ENCODE results near the gene MYO7B. TPM values are rescaled to one million over a fixed set of nuclear protein-coding genes. Genes with fewer than 3 reads are reported as not detected.

MYO7B gene
- total RNA-seq, 6 experiments from 2014 or later: 0.74 to 1.3 (median 0.98) TPM

GRCh38 chr2:127514485-127514884 lies 21.0 kb upstream of the MYO7B start:
- peaks cover 46% of the 10 kb centered on the region for H3K36me3 Mint-ChIP-seq (ENCODE audit: low read depth)
- H3K27me3 Mint-ChIP-seq (ENCODE audit: insufficient read depth): peaks cover 2% of the 10 kb centered on the region; the same call in 1 of the 2 replicates
- DNase-seq: no peak
- H3K4me1 Mint-ChIP-seq (ENCODE audit: low read depth): peaks cover 82% of the 10 kb centered on the region
- H3K4me3 Mint-ChIP-seq: no peak overlapping the region
- H3K27ac Mint-ChIP-seq: peak overlapping the region; percentile 94; the same call in 1 of the 2 replicates
- TF ChIP-seq CTCF (IDR thresholded peaks at IDR 0.05): no peak
- no peaks in the 10 kb centered on the region for H3K9me3 Mint-ChIP-seq

- TF ChIP-seq CTCF (IDR thresholded peaks at IDR 0.05): no peak
- peaks cover 72% of the 10 kb centered on the region for H3K4me1 Mint-ChIP-seq (ENCODE audit: low read depth)
- no peak for DNase-seq
- H3K27ac Mint-ChIP-seq: peak overlapping the region; percentile 94
- no peaks in the 10 kb centered on the region for H3K9me3 Mint-ChIP-seq
- peaks cover 2% of the 10 kb centered on the region; the same call in 1 of the 2 replicates for H3K27me3 Mint-ChIP-seq (ENCODE audit: insufficient read depth)
- peaks cover 46% of the 10 kb centered on the region for H3K36me3 Mint-ChIP-seq (ENCODE audit: low read depth)
- H3K4me3 Mint-ChIP-seq: peak overlapping the region; percentile 33; the same call in 1 of the 2 replicates
Observed at GRCh38 chr2:127515383-127515915, 20.0 kb upstream of the MYO7B start.

GRCh38 chr2:127516041-127516762 lies 19.3 kb upstream of the MYO7B start:
- peaks cover 42% of the 10 kb centered on the region for H3K36me3 Mint-ChIP-seq (ENCODE audit: low read depth)
- peak; percentile 12 for DNase-seq
- no peaks in the 10 kb centered on the region for H3K9me3 Mint-ChIP-seq
- peak overlapping the region; percentile 33; the same call in 1 of the 2 replicates for H3K4me3 Mint-ChIP-seq
- peak overlapping the region; percentile 94 for H3K27ac Mint-ChIP-seq
- no peak for TF ChIP-seq CTCF (IDR thresholded peaks at IDR 0.05)
- H3K4me1 Mint-ChIP-seq (ENCODE audit: low read depth): peaks cover 64% of the 10 kb centered on the region
- H3K27me3 Mint-ChIP-seq (ENCODE audit: insufficient read depth): peaks cover 2% of the 10 kb centered on the region; the same call in 1 of the 2 replicates

- no peak overlapping the region for H3K4me3 Mint-ChIP-seq
- no peaks in the 10 kb centered on the region for H3K9me3 Mint-ChIP-seq
- H3K36me3 Mint-ChIP-seq (ENCODE audit: low read depth): peaks cover 42% of the 10 kb centered on the region
- H3K4me1 Mint-ChIP-seq (ENCODE audit: low read depth): peaks cover 60% of the 10 kb centered on the region
- DNase-seq: no peak
- TF ChIP-seq CTCF (IDR thresholded peaks at IDR 0.05): no peak
- peaks cover 2% of the 10 kb centered on the region; the same call in 1 of the 2 replicates for H3K27me3 Mint-ChIP-seq (ENCODE audit: insufficient read depth)
- H3K27ac Mint-ChIP-seq: no peak overlapping the region; the same call in 1 of the 2 replicates
Observed at GRCh38 chr2:127517465-127517864, 18.0 kb upstream of the MYO7B start.

DNA sequence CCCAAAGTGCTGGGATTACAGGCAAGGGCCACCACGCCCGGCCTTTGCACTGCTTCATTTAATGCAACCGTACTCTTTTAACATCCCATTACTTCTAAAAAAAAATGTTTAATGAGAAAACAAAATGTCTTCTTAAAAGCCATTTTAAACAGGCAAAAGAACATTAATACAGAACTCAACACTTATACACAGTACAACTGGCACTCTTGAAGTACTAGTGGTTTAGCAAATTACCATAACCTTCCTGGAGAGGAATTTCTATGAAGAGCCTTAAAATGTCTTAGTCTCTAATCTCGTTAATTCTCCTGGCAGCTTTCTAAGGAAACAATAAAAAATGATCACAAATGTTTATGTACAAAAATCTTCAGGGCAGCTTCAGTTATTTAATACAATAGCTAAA lies 15.1 kb upstream of the MYO7B start:
- no peak for DNase-seq
- no peak overlapping the region for H3K4me3 Mint-ChIP-seq
- TF ChIP-seq CTCF (IDR thresholded peaks at IDR 0.05): no peak
- no peaks in the 10 kb centered on the region; the same call in 1 of the 2 replicates for H3K27me3 Mint-ChIP-seq (ENCODE audit: insufficient read depth)
- peaks cover 40% of the 10 kb centered on the region for H3K4me1 Mint-ChIP-seq (ENCODE audit: low read depth)
- peak overlapping the region; percentile 8; the same call in 1 of the 2 replicates for H3K27ac Mint-ChIP-seq
- H3K36me3 Mint-ChIP-seq (ENCODE audit: low read depth): peaks cover 41% of the 10 kb centered on the region
- H3K9me3 Mint-ChIP-seq: no peaks in the 10 kb centered on the region

Data from HFFc6 (cell line).